Measurements from ENCODE around the gene CAPRIN1.
"Not testable (repeated sequence)": the region's sequence is repeated elsewhere in the genome, so short reads cannot be mapped to it uniquely, and the experiment has no call there.

Gene CAPRIN1

GRCh38 chr11:34052608-34053160 is 1.2 kb downstream of the CAPRIN1 start:
- DNase-seq: no peak

GRCh38 chr11:34053161-34053686 is 1.7 kb downstream of the CAPRIN1 start:
- no peak for DNase-seq

DNA sequence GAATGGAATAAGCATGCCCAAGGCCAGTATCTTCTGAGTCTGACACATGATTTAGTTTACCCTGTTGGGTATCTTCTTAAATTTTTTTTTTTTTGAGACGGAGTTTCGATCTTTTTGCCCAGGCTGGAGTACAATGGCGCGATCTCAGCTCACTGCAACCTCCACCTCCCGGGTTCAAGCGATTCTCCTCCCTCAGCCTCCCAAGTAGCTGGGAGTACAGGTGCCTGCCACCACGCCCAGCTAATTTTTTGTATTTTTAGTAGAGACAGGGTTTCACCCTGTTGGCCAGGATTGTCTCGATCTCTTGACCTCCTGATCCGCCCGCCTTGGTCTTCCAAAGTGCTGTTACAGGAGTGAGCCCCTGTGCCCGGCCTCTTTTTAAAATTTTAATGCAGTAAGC is 2.8 kb downstream of the CAPRIN1 start:
- not testable (repeated sequence) for DNase-seq

- DNase-seq: no peak
Observed at GRCh38 chr11:34055218-34056000, 3.9 kb downstream of the CAPRIN1 start.

GRCh38 chr11:34056672-34057071 is 5.1 kb downstream of the CAPRIN1 start:
- DNase-seq: no peak

DNA sequence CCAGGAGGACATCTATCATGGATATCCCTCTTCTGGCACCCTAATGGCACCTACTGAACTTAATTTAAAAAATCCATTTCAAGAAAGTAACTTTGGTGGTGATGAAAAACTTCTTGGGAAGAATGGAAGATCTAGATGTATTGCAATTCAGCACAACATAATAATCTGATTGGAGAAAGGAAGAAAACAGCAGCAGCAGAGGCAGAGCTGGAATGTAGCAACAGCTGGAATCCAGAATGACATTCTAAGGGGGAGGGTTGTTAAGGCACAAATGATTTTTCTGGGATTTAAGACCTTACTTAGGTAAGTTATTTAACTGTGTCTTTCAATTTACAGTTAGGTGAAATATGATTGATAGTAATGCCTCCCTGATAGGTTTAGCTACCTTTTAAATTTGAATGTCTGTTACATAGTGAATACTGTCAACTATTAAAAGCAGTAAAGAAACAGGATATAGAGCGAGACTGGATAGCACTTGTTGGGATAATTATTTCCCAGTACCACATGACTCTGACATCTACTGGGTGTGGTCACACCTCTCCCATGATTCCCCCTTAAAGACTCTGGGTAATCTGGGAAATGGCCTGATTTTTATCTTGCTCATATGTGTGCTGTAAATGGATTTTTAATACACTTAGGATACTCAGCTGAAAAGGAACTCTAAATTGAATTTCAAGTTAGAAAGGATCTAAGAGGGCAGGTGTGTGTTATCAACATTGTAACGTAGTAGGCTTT is 11.7 kb downstream of the CAPRIN1 start:
- no peak for DNase-seq

DNA sequence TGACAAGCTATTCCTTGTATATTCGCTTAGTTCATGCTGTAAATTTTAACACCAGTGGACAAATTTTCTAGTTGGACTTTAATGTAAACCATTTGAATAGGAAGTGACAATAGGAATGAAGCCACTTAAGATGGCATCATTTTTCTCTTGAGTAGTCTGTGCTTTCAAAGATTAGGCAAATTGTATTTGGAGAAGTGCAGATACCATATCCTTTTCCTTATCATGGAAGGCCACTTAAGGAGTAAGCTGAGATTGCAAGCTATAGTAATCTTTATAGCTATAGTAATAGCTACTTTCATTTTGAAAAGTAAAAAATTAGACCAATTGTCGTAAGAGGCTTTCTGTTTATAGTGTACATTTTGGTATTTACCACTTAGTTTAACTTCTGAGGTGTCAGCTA is 12.8 kb downstream of the CAPRIN1 start:
- DNase-seq: no peak

DNA sequence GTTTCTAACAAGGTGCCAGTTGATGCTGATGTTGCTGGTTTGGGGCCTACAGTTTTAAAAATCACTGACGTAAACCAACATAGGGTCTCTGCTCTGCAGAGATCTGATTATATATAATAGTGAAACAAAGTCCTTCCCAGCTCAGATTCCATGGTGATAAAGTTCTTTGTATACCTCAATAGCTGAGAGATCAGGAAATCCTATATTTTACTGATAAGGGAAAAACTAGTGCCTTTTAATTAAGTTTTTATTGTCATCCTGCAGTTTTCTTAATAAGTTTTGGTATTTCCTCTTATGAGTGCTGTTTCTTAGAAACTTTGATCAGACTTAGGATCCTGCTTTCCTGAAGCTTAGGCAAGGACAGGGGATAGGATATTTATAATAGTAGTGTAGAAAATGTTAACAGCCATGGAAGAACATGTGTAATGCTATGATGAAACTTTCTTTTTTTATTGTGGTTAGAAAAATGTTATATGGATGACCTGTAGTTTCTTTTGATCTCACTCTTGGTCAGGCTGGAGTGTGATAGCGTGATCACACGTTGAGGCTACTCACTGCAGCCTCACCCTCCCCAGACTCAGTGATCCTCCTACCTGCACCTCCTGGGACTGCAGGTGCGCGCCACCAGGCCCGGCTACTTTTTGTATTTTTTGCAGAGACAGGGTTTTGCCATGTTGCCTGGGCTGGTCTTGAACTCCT is 14.1 kb downstream of the CAPRIN1 start:
- DNase-seq: no peak

- DNase-seq: not testable (repeated sequence)
Observed at GRCh38 chr11:34066766-34067165, 15.2 kb downstream of the CAPRIN1 start.

DNA sequence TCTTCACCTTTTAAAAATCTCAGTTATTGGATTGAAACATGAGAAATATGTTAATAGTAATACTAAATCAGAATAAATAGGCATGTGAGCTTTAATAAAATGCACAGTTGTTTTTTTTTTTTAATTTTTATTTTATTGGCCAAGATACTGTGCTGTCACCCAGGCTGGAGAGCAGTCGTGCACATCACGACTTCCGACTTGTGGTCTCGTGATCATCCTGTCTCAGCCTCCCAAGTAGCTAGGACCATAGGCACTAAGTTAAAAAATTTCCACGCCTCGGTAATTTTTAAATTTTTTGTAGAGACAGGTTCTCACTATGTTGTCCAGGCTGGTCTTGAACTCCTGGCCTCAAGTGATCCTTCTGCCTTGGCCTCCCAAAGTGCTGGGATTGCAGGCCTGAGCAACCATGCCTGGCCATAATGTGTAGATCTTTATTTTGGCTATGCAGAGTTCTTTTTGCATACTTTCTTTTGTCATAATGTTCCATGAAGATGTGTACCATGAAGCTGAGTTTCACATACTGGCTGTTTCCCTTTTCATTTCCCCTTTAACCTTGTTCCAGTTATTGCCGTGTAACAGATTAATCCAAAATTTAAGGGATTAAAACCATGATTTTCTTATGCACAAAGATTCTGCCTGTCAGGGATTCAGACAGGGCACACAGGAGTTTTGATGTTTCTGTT is 16.0 kb downstream of the CAPRIN1 start:
- DNase-seq: no peak

- no peak for DNase-seq
Observed at GRCh38 chr11:34068111-34068510, 16.6 kb downstream of the CAPRIN1 start.

DNA sequence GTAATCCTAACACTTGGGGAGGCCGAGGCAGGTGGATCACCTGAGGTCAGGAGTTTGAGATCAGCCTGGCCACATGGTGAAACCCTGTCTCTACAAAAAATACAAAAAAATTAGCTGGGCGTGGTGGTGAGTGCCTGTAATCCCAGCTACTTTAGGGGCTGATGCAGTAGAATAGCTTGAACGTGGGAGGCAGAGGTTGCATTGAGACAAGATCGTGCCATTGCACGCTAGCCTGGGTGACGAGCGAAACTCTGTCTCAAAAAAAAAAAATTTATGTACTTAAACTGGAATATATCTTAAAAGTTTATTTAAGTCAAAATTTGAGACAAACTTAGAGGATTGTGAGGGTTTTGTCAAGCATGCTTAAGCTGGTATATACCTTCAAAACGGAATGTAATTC is 19.8 kb downstream of the CAPRIN1 start:
- DNase-seq: not testable (repeated sequence)

GRCh38 chr11:34072041-34072440 is 20.5 kb downstream of the CAPRIN1 start:
- no peak for DNase-seq

DNA sequence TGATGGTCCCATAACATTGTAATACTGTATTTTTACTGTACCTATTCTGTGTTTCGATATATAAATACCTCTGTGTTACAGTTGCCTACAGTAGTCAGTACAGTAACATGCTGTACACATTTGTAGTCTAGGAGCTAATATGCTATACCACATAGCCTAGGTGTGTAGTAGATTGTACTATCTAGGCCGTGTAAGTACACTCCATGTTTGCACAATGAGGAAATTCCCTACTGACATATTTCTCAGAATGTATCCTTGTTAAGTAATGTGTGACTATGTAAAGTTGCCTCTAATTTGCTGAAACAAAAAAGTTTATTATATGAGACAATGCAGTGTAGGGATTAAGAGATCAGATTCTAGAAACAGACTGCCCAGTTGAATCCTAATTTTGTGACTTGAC is 21.3 kb downstream of the CAPRIN1 start:
- DNase-seq: no peak

DNA sequence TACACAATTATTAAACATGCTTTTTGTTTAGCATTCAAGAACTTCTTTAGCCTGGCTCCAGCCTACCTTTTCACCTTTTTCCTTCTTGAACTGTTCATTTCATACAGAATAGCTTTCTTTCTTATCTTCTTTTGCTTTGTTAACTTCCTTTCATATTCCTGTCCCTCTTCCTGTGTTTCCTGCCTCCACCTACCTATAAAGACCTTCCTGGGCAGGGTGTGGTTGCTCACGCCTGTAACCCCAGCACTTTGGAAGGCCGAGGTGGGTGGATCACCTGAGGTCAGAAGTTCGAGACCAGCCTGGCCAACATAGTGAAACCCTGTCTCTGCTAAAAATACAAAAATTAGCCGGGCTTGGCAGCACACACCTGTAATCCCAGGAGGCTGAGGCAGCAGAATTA is 22.9 kb downstream of the CAPRIN1 start:
- DNase-seq: no peak

GRCh38 chr11:34075178-34075820 is 23.8 kb downstream of the CAPRIN1 start:
- no peak for DNase-seq

- DNase-seq: no peak
Observed at GRCh38 chr11:34080609-34081008, 29.1 kb downstream of the CAPRIN1 start.

- no peak for DNase-seq
Observed at GRCh38 chr11:34084637-34085036, 33.1 kb downstream of the CAPRIN1 start.

DNA sequence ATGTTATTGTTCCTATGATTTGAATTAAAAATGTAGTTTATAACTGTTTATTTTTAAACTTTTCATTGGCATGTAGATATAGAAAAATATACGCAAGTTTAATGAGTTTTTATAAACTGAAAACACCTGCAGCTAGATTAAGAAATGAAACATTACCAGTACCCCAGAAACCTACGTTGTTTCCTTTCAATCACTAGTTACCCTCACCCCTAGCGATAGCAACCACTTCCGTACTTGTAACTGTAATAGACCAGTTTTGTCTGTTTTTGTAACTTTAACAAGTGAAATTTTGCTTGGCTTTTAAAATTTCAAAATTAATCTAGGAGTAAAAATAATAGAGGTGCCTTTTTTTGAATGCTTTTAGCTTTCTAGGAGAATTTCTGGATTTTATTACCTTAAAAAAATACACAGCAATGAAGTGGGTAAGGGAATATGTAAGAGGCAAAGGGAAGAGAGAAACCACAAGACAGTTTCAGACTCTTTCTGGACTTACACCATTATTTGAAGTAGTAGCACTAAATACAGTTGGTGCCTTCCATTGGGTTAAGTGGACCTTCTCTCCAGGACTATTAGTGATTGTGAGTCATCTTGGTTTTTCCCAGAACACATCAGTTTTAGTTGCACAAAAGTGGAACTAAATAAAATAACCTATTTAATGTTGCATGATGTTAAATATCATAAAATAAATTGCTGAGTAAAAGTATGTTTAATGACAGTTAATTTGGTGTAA is 35.2 kb downstream of the CAPRIN1 start:
- DNase-seq: no peak

DNA sequence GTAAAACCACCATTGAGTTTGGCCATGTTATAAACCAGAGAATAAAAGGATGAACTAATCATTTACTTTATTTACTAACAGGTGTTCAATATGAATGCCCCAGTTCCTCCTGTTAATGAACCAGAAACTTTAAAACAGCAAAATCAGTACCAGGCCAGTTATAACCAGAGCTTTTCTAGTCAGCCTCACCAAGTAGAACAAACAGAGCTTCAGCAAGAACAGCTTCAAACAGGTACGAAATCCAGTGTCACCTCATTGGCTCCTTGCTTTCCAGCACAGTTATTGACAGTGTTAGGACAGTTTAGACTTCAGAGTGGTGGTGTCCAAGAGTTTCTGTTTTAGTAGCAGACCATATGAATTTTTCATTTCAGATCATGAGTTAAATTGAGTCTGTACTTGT is 40.3 kb downstream of the CAPRIN1 start:
- DNase-seq: no peak

DNA sequence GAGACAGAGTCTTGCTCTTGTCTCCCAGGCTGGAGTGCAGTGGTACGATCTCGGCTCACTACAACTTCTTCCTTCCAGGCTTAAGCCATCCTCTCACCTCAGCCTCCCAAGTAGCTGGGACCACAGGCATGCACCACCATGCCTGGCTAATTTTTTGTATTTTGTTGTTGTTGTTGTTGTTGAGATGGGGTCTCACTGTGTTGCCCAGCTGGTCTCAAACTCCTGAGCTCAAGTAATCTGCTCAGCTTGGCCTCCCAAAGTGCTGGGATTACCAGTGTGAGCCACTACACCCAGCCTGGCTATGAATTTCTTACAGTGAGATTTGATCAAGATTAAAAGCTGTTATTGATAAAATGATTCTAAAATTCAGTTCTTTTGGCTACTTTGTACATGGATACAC is 43.4 kb downstream of the CAPRIN1 start:
- not testable (repeated sequence) for DNase-seq
